HL-60/S4 treated with retinoic acid at 250 ng/mL for 4 days and 3 days (cell line): ENCODE data around the gene TLN1.

Experiments used
- in situ Hi-C: fragments of 300-500 bp; cut with MboI; formaldehyde crosslinking; loops from 2 replicates; pipeline ENCODE4 v1.7.0; 2022; ENCODE audit warnings: low sequenced_read_pairs

The TLN1 gene

DNA sequence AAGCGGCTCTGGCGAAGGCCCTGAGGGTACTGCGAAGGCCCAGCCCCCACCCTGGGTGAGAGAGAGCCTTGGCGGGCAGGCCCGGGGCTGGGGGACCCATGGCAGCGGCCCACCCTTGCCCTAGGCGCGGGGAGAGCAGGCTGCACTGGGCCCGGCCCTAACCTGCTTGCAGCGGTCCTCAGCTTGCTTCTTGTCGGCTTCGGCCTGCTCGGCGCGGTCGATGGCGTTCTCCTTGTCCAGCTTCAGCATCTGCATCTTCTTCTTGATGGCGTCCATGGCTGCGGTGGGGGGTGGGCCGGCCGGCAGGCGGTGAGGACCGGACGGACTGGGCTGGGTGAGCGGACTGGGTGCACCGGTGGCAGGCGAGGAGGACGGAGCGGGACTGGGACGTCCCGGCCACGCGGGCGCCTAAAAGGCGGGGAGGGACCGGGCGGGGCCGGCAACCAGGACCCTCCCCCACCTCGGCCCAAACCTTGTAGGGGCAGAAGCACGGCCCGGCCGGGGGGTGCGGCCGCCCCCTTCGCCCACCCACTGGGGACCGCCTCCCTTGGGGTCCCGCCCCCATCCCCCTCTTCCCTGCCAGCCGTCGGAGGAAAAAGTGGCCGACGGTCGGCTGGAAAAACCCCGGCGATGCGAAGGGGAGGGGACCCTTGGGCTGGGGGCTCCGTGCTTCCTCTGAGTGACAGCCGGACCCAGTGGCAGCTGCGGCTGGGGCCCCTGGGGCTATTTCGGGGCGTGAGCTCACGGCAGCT, 42.3 kb downstream of the TLN1 start, which contains the start of gene TPM2:
TSS of gene TPM2 (minus strand) at position 384 of the 752 bp plus-strand sequence. CDS start at position 276, 108 bp downstream.
- in situ Hi-C loops, result no loop called here

DNA sequence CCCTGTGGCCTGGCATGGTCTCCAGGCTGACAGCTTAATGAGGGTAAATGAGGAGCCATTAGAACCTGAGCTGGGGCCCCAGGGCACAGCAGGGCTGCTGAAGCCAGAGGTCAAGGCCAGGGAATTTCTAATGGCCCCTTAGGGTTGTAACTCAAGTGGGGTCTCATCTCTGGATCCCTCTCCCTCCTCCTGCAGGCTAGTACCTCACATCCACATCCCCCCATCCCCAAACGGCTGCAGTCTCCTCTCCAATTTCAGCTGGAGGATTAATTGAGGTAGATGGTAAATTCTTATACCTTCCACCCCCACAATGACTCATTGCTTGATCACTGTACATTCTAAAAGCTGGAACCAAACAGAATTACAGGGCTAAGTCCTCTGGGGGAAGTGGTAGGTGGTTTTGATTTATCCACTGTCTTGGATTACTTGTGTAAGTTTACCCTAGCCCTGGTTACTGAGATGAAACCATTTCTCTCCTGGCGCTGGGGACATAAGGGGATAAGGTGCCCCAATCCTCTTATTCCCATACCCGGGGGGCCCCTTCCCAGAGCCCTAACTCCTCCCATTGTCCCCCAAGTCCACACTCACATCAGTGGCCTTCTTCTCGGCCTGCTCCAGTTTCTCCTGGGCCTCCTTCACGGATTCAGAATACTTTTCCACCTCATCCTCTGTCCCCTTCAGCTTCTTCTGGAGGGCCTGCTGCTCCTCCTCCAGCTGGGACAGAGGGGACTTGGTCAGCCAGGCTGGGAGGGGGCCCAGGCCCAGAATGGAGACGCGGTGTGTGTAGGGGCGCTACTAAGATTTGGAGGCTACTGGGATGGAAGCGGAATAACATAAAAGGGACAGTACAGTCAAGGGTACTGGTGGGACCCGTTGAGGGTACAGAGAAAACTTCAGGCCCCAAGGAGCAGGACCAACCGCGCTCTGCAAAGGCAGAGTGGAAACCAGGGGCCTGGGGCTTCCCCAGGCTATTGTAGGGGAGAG, 43.1 kb downstream of the TLN1 start:
- in situ Hi-C loops, result no loop called here

- in situ Hi-C loops, result no loop called here
Measured at GRCh38 chr9:35687972-35688557, 43.9 kb downstream of the TLN1 start.

- in situ Hi-C loops, result no loop called here
Measured at GRCh38 chr9:35687306-35687705, 44.7 kb downstream of the TLN1 start.

DNA sequence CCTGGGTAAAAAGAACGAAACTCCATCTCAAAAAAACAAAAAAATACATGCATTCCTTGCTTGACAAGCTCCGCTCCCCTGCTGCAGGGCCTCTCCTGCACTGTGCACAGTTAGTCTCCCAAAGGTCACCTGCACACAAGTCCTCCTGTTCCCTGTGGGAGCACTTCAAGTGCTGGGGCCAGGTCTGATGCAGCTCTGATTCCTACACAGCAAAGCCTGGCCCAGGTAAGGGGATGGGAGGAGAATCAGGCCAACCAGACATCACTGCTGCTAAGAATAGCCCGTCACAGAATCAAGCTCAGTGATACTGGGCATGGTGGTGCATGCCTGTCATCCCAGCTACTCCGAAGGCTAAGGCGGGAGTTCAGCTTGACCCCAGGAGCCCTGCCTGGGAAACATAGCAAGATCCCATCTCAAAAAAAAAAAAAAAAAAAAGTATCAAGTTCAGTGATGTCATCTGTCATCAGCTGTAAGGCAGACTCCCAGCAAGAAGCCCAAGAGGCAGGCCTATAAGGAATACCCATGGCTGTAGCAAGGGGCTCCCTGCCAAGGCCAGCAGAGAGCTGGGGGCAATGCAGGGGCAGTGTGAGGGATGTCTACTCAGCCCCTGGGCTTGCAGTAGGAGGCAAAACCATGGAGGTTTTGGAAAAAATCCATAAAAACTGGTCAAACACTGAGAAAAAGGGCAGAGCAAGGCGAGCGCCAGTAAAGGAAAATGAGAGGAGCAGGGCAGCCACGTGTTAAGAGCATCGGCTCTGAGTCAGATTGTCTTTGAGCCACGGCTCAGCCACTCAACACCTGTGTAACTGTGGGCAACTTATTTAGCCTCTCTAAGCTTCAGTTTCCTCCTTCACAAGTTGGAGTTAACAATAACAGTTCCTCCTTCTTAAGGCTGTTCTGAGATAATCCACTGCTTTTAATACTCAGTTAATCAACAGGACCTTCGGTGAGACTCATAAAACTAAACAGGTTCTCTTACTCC, 45.5 kb downstream of the TLN1 start:
- in situ Hi-C loops, result no loop called here

- in situ Hi-C loops, result no loop called here
Measured at GRCh38 chr9:35685506-35685905, 46.5 kb downstream of the TLN1 start.

GRCh38 chr9:35684921-35685320, 47.1 kb downstream of the TLN1 start:
- in situ Hi-C loops, result no loop called here

GRCh38 chr9:35683323-35683722, 48.7 kb downstream of the TLN1 start:
- in situ Hi-C loops, result no loop called here

- in situ Hi-C loops, result no loop called here
Measured at GRCh38 chr9:35682520-35683315, 49.3 kb downstream of the TLN1 start.

DNA sequence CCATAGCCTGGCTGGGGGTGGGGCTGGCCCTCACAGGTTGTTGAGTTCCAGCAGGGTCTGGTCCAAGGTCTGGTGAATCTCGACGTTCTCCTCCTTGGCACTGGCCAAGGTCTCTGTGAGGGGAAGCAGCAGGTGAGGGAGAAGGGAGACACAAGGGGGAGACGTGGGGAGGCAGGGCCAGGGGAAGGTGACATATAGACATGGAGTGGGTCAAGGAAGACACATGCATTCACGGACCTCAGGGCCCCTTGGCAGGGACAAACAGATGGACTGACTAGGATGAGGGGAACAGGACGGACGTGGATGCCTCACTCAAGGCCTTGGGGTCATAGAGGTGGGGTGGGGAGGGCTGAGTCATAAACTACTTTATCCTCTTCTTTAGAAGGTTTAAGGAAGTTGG, 49.9 kb downstream of the TLN1 start:
- in situ Hi-C loops, result no loop called here

- in situ Hi-C loops, result no loop called here
Measured at GRCh38 chr9:35681341-35682002, 50.5 kb downstream of the TLN1 start.

DNA sequence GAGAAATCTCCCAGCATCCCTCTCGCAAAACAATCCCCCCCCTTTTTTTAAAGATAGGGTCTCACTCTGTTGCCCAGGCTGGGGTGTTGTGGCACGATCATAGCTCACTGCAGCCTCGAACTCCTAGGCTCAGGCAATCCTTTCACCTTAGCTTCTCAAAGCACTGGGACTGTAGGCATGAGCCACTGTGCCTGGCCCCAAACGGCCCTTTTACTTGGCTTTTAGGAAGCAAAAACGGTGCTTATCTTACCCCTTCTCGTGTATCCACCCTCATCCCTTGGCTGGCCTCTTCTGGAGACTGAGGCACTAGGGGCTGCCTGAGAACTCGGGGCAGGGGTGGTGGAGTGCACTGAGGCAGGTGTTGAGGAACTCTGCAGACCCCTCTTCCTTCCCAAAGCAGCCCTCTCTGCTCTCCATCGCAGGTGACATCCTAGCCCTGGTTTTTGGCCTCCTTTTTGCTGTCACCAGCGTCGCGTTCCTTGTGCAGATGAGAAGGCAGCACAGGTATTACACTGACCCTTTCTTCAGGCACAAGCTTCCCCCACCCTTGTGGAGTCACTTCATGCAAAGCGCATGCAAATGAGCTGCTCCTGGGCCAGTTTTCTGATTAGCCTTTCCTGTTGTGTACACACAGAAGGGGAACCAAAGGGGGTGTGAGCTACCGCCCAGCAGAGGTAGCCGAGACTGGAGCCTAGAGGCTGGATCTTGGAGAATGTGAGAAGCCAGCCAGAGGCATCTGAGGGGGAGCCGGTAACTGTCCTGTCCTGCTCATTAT, 51.5 kb downstream of the TLN1 start:
- in situ Hi-C loops, result no loop called here

- in situ Hi-C loops, result no loop called here
Measured at GRCh38 chr9:35679766-35680330, 52.1 kb downstream of the TLN1 start.

- in situ Hi-C loops, result no loop called here
Measured at GRCh38 chr9:35679091-35679490, 52.9 kb downstream of the TLN1 start.

DNA sequence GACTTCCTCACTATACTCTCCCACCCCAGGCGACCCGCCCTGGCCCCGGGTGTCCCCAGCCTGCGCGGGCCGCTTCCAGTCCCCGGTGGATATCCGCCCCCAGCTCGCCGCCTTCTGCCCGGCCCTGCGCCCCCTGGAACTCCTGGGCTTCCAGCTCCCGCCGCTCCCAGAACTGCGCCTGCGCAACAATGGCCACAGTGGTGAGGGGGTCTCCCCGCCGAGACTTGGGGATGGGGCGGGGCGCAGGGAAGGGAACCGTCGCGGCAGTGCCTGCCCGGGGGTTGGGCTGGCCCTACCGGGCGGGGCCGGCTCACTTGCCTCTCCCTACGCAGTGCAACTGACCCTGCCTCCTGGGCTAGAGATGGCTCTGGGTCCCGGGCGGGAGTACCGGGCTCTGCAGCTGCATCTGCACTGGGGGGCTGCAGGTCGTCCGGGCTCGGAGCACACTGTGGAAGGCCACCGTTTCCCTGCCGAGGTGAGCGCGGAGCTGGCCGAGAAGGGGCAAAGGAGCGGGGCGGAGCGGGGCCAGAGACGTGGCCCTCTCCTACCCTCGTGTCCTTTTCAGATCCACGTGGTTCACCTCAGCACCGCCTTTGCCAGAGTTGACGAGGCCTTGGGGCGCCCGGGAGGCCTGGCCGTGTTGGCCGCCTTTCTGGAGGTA, 56.1 kb downstream of the TLN1 start:
- in situ Hi-C loops, result no loop called here

DNA sequence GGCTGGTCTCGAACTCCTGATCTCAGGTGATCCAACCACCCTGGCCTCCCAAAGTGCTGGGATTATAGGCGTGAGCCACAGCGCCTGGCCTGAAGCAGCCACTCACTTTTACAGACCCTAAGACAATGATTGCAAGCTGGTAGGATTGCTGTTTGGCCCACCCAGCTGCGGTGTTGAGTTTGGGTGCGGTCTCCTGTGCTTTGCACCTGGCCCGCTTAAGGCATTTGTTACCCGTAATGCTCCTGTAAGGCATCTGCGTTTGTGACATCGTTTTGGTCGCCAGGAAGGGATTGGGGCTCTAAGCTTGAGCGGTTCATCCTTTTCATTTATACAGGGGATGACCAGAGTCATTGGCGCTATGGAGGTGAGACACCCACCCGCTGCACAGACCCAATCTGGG, 56.8 kb downstream of the TLN1 start:
- in situ Hi-C loops, result no loop called here

GRCh38 chr9:35674025-35674361, 58.0 kb downstream of the TLN1 start:
- in situ Hi-C loops, result no loop called here
